Thoracic aorta (tissue), 2 donors: ENCODE data around the gene CT45A1. TPM values are rescaled to one million over a fixed set of nuclear protein-coding genes. Genes with fewer than 3 reads are reported as not detected.
"Not testable (repeated sequence)": the region's sequence is repeated elsewhere in the genome, so short reads cannot be mapped to it uniquely, and the experiment has no call there.

Experiments used
- ATAC-seq: fragments of 150-250 bp; one replicate; pipeline ENCODE4 v1.8.0; 2017; ENCODE audit warnings: low read depth; ENCODE audit not compliant: insufficient number of reproducible peaks, low FRiP score
- DNase-seq: peaks from one replicate; pipeline ENCODE4 v3.0.0-alpha.2; 2020; ENCODE audit warnings: low spot score
- H3K27ac ChIP-seq, 2 donors: fragments of 200-600 bp; sonication (generic); 1 replicate in 1 of 2; 2 replicates in 1 of 2; pipeline ENCODE4 v1.5.1; 2016; ENCODE audit warnings: mild to moderate bottlenecking in 2 of 2, moderate library complexity in 2 of 2
- H3K27me3 ChIP-seq: fragments of 200-600 bp; sonication (generic); replicated peaks from 2 replicates; pipeline ENCODE4 v1.6.0; 2016; ENCODE audit warnings: mild to moderate bottlenecking; ENCODE audit not compliant: insufficient read depth
- H3K36me3 ChIP-seq: fragments of 200-600 bp; sonication (generic); one replicate; pipeline ENCODE4 v1.5.1; 2016
- H3K4me1 ChIP-seq, 2 donors: fragments of 200-600 bp; sonication (generic); 1 replicate in 1 of 2; 2 replicates in 1 of 2; pipeline versions ENCODE4 v1.5.1 to v1.6.0; 2016; ENCODE audit warnings: low read depth in 2 of 2, mild to moderate bottlenecking in 1 of 2; ENCODE audit not compliant: control insufficient read depth in 1 of 2
- H3K4me3 ChIP-seq: fragments of 200-600 bp; sonication (generic); 2 replicates; pipeline ENCODE4 v1.5.1; 2016; ENCODE audit warnings: mild to moderate bottlenecking
- H3K9me3 ChIP-seq: fragments of 200-600 bp; sonication (generic); 2 replicates; pipeline ENCODE4 v1.5.1; 2016
- total RNA-seq, 2 donors: library from RNA; depleted of rRNA; stranded (reverse); fragments of >200 nt; gene quantifications; one replicate each; pipeline versions ENCODE4 v1.1.0 to v1.2.3, GENCODE V29; 2016
- TF ChIP-seq, protein P1 (sequence below): fragments of 200-600 bp; sonication (generic); IDR thresholded peaks from one replicate; pipeline ENCODE4 v1.5.1; 2019; ENCODE audit warnings: antibody characterized with exemption

The CT45A1 gene
- total RNA-seq, 2 donors from 2014 or later: not detected

DNA sequence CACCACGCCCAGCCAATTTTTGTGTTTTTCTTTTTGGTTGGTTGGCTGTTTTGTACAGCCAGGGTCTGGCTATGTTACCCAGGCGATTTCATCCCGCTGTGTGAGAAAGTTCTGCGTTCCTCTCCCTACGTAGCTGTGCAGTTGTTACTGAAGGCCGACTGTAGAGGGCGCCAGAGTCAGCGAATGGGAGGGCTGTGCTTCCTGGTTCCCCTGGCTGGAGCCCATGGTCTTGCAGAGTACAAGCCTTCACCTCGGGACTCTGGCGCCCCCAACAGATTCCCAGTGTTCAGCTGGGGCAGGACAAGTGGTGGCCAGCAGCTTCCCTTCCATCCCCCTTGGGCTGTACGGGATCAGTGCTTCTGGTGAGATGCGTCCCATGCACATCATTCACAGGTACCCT lies 5.6 kb upstream of the CT45A1 start:
- no peak overlapping the region for H3K4me3 ChIP-seq
- TF ChIP-seq, protein P1, sequence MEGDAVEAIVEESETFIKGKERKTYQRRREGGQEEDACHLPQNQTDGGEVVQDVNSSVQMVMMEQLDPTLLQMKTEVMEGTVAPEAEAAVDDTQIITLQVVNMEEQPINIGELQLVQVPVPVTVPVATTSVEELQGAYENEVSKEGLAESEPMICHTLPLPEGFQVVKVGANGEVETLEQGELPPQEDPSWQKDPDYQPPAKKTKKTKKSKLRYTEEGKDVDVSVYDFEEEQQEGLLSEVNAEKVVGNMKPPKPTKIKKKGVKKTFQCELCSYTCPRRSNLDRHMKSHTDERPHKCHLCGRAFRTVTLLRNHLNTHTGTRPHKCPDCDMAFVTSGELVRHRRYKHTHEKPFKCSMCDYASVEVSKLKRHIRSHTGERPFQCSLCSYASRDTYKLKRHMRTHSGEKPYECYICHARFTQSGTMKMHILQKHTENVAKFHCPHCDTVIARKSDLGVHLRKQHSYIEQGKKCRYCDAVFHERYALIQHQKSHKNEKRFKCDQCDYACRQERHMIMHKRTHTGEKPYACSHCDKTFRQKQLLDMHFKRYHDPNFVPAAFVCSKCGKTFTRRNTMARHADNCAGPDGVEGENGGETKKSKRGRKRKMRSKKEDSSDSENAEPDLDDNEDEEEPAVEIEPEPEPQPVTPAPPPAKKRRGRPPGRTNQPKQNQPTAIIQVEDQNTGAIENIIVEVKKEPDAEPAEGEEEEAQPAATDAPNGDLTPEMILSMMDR: no peak
- no peak for ATAC-seq
- no peak for DNase-seq
- no peaks in the 10 kb centered on the region for H3K4me1 ChIP-seq
- no peaks in the 10 kb centered on the region for H3K27me3 ChIP-seq
- H3K9me3 ChIP-seq: no peaks in the 10 kb centered on the region
- no peak overlapping the region for H3K27ac ChIP-seq
- H3K36me3 ChIP-seq: no peaks in the 10 kb centered on the region

DNA sequence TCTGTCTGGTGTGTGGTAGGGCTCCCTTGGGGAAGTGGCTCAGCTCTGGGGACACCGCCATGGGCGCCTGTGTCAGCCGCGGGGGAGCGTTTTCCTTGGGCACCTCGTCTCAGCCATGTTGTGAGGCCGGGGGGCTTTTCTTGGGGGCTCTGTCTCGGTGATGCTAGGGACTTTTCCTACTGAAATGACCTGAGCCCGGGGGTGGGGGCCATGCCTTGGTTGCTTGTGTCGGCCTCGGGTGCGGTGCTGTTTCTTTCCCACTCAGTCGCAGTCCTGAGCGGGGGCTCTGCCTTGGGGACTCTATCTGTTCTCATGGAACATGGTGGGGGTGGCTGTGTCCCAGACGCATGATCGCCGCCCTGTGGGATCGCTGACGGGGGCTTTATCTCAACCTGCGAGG lies 356 bp downstream of the CT45A1 start:
- H3K27me3 ChIP-seq: no peaks in the 10 kb centered on the region
- no peak overlapping the region for H3K27ac ChIP-seq
- H3K36me3 ChIP-seq: no peaks in the 10 kb centered on the region
- no peaks in the 10 kb centered on the region for H3K4me1 ChIP-seq
- TF ChIP-seq, protein P1: no peak
- no peaks in the 10 kb centered on the region for H3K9me3 ChIP-seq
- H3K4me3 ChIP-seq: no peak overlapping the region
- no peak for ATAC-seq
- DNase-seq: no peak

DNA sequence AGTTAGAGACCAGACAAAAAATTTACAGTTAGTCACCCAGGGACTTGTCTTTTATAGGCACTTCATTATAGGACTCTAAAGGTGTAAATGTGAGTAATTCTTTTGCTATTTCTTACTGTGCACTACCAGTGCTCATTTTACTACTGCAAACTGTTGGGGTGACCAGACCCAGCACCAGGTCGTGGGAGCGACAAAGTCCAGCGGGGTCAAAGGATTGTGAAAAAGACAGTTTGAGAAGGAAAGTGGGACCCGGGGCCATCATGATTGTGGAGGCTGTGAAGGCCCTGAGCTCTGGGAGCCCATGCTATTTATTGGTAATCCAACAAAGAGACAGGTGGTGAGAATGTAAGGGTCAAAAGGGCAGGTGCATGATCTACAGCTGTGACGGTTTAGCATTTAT lies 21.2 kb downstream of the CT45A1 start:
- not testable (repeated sequence) for H3K4me1 ChIP-seq, ATAC-seq, H3K9me3 ChIP-seq, H3K27ac ChIP-seq, H3K36me3 ChIP-seq, H3K4me3 ChIP-seq, H3K27me3 ChIP-seq, DNase-seq

DNA sequence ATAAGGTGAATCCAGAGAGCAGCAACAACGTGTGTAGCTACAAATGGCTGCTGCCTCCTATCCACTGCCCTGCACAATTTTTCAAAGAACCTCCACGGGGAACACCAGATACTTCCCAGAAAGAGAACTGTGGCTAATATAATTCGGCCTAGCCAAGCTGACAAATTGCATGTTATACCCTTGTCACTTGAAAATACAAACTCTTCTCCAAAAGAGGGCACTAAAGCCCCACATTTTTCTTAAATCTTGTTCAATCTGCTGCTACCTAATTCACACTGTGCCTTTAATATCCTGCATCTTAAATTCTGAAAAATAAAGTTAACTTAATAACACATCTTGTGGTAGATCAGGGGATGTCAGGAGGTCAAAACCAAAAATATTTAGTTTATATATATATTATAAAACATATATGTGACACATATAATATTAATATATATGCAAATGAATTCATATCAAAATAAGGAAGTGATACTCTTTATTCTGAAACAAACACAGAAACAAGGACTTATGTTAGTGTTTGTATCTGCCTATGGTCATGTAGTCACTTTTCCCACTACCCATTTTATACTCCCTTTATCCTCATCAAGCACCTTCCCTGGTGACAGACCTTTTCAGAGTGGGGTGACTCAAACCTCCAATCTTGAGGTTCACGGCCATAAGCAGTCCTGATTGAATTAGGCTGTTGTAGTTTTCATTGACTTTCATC lies 24.1 kb downstream of the CT45A1 start:
- Histone ChIP-seq H3K4me3 (no peak overlapping the region), H3K9me3 (no peaks in the 10 kb centered on the region), H3K4me1 (no peaks in the 10 kb centered on the region), H3K27ac (no peak overlapping the region), H3K27me3 (no peaks in the 10 kb centered on the region), H3K36me3 (no peaks in the 10 kb centered on the region)
- TF ChIP-seq, protein P1: no peak
- no peak for ATAC-seq
- no peak for DNase-seq

DNA sequence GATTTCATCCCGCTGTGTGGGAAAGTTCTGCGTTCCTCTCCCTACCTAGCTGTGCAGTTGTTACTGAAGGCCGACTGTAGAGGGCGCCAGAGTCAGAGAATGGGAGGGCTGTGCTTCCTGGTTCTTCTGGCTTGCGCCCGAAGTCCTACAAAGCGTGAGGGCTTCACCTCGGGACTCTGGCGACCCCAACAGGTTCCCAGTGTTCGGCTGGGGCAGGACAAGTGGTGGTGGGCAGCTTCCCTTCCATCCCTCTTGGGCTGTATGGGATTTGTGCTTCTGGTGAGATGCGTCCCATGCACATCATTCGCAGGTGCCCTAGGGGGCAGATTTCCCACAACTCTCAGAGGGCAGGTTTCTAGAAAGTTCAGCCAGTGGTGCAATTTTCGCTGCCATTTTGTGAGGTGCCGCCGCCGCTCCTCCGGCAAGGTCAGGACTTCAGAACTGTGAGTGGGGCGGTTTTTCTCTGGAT lies 27.3 kb downstream of the CT45A1 start:
- Histone ChIP-seq H3K4me3 (no peak overlapping the region), H3K4me1 (no peaks in the 10 kb centered on the region), H3K9me3 (no peaks in the 10 kb centered on the region), H3K36me3 (no peaks in the 10 kb centered on the region), H3K27me3 (no peaks in the 10 kb centered on the region), H3K27ac (no peak overlapping the region)
- no peak for ATAC-seq
- TF ChIP-seq, protein P1: no peak
- DNase-seq: no peak

DNA sequence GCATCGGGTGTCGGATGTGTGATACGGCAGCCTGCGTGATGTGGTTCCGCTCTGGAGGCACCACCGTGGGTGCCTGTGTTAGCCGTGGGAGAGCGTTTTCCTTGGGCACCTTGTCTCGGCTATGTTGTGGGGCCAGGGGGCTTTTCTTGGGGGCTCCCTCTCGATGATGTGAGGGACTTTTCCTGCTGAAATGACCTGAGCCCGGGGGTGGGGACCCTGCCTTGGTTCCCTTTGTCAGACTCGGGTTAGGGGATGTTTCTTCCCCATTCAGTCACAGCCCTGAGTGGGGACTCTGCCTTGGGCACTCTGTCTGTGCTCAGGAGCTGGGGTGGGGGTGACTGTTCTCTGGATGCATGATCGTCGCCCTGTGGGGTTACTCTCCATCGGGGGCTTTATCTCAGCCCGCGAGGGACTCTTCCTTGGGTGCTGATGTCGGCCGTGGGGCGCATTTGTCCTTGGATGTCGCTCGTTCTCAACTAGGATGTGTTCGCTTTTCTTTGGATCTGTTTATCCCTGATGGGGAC lies 27.8 kb downstream of the CT45A1 start:
- Histone ChIP-seq H3K4me1 (no peaks in the 10 kb centered on the region), H3K27me3 (no peaks in the 10 kb centered on the region), H3K9me3 (no peaks in the 10 kb centered on the region), H3K4me3 (no peak overlapping the region), H3K27ac (no peak overlapping the region), H3K36me3 (no peaks in the 10 kb centered on the region)
- ATAC-seq (no peak), DNase-seq (no peak)
- TF ChIP-seq, protein P1: no peak

DNA sequence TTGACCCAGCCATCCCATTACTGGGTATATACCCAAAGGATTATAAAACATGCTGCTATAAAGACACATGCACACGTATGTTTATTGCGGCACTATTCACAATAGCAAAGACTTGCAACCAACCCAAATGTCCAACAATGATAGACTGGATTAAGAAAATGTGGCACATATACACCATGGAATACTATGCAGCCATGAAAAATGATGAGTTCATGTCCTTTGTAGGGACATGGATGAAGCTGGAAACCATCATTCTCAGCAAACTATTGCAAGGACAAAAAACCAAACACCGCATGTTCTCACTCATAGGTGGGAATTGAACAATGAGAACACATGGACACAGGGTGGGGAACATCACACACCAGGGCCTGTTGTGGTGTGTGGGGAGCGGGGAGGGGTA lies 31.3 kb downstream of the CT45A1 start:
- not testable (repeated sequence) for H3K4me1 ChIP-seq, H3K27ac ChIP-seq, DNase-seq, ATAC-seq, H3K9me3 ChIP-seq, H3K27me3 ChIP-seq, H3K36me3 ChIP-seq, H3K4me3 ChIP-seq

DNA sequence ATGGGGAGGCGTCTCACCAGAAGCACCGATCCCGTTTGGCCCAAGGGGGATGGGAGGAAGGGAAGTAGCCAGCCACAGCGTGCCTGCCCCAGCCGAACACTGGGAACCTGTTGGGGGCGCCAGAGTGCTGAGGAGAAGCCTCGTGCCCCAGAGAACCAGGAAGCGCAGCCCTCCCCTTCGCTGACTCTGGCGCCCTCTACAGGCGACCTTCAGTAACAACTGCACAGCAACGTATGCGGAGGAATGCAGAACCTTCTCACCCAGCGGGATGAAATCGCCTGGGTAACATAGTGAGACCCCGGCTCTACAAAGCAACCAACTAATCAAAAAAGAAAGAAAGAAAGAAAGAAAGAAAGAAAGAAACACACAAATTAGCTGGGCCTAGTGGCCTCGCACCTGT lies 54.7 kb downstream of the CT45A1 start, which contains the start of gene CT45A3:
TSS of gene CT45A3 (minus strand) at position 101 of the 400 bp plus-strand sequence. CDS start 3,747 bp downstream, outside the sequence.
- H3K27me3 ChIP-seq, ATAC-seq, H3K9me3 ChIP-seq, DNase-seq, H3K4me3 ChIP-seq, H3K36me3 ChIP-seq, H3K4me1 ChIP-seq, H3K27ac ChIP-seq: not testable (repeated sequence)
